GM18511 (cell line): Measurements from ENCODE around the gene NCOA7.
A peak's percentile ranks its signal among the peaks of the same experiment; 100 is the strongest.
"Not testable (repeated sequence)": the region's sequence is repeated elsewhere in the genome, so short reads cannot be mapped to it uniquely, and the experiment has no call there.

Experiments
- ATAC-seq: cut with Tn5 transposase; IDR thresholded peaks from one replicate; pipeline ENCODE4 v1.9.1; 2021; ENCODE audit warnings: mild to moderate bottlenecking, moderate library complexity; ENCODE audit not compliant: unreplicated experiment

NCOA7 gene

DNA sequence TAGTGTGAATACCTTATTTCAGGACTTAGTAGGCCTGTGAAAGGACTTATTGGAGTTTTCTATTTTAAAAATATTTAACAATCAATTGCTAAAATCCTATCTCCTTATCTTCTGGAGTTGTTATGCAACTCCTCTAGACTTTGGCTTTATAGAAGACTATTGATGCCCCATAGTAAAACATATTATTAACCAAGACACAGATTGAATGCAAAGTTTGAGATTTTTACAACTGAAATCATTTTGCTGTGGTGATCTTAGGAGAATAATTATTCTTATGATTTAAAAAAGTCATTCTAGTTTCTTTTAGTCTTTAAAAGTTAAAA lies 36.9 kb upstream of the NCOA7 start:
- no peak for ATAC-seq

DNA sequence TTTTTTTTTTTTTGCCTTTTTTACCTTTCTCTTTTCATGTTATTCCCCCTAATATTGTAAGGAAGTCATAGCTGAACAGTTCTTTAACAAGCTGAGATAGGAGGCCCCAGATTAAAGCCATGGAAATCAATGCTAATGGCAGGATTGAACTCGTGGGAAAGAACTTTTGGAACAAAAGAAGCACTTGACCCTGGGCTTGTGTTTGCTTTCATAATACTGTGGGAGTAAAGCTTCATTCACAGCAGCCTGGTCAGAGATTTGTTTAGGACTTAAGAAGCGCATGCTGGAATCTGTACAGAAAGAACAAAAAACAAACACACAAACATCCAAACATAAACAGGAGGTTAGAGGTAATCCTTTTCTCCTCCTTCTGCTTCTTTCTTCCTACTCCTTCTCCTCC lies 36.2 kb upstream of the NCOA7 start:
- no peak for ATAC-seq

DNA sequence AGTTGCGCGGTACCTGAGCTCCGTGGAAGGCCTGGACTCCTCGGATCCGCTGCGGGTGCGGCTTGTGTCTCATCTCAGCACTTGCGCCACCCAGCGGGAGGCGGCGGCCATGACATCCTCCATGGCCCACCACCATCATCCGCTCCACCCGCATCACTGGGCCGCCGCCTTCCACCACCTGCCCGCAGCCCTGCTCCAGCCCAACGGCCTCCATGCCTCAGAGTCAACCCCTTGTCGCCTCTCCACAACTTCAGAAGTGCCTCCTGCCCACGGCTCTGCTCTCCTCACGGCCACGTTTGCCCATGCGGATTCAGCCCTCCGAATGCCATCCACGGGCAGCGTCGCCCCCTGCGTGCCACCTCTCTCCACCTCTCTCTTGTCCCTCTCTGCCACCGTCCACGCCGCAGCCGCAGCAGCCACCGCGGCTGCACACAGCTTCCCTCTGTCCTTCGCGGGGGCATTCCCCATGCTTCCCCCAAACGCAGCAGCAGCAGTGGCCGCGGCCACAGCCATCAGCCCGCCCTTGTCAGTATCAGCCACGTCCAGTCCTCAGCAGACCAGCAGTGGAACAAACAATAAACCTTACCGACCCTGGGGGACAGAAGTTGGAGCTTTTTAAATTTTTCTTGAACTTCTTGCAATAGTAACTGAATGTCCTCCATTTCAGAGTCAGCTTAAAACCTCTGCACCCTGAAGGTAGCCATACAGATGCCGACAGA lies 31.4 kb upstream of the NCOA7 start:
- ATAC-seq = no peak

DNA sequence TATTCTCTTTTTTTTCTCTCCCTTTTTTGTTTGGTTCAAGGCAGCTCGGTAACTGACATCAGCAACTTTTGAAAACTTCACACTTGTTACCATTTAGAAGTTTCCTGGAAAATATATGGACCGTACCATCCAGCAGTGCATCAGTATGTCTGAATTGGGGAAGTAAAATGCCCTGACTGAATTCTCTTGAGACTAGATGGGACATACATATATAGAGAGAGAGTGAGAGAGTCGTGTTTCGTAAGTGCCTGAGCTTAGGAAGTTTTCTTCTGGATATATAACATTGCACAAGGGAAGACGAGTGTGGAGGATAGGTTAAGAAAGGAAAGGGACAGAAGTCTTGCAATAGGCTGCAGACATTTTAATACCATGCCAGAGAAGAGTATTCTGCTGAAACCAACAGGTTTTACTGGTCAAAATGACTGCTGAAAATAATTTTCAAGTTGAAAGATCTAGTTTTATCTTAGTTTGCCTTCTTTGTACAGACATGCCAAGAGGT lies 30.8 kb upstream of the NCOA7 start:
- no peak for ATAC-seq

DNA sequence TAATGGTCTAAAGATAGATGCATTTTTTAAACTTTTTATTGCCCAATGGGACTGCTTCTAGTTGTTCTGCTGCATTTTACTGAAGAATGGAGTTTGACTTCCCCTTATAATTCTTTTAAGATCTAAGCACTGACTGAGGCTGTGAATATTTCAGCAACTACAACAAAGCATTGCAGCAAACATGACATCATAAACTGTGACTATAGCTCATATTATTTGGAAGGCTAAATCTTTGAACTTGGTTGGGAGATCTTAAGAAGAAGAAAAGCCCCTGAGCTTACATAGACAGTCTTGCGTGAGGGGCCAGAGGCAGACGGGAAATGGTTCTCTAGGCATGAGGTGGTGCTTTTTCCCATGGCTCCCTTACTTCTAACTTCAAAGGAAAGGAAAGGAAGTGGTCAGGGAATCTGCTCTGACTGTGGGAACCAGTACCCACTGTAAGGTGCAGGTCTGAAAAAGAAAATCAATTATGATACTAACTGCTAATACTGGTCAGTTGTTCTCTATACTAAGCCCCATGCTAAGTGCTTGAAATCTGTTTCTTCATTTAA lies 26.6 kb upstream of the NCOA7 start:
- ATAC-seq = no peak

DNA sequence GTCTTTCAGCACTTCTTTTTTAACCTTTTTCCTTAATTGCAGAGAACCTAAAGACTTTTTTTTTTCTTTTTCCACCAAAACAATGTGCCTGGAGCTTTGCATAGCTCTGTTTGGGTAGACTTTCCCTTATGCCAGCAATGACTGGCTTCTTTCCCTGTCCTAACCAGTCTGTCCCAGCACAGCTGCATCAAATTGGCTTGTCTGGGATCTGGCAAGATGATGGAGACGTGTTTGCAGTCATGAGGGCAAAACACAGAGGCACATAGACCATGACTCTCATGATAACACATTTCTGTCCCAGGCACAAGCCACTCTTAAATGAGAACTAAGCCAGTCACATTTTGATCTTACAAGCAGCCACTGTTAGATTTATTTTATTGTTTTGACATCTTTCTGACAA lies 24.8 kb upstream of the NCOA7 start:
- ATAC-seq = no peak

DNA sequence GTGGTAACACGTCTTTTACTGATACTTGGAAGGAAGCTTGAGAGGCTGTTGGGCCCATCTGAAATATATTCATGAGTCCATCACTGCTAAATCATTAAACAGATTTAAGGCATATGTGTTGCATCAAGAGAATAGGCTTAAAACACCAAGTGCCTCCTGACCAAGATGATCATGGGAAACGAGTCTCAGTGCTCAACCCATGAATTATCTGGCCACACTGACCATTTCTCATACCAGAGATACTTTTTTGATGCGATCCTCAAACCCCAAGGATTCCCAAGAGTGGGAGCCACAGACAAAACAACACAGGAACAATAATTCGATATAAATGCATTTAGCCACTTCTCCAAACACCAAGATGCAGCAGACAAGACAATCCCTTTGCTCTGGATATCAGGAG lies 24.1 kb upstream of the NCOA7 start:
- ATAC-seq = no peak

DNA sequence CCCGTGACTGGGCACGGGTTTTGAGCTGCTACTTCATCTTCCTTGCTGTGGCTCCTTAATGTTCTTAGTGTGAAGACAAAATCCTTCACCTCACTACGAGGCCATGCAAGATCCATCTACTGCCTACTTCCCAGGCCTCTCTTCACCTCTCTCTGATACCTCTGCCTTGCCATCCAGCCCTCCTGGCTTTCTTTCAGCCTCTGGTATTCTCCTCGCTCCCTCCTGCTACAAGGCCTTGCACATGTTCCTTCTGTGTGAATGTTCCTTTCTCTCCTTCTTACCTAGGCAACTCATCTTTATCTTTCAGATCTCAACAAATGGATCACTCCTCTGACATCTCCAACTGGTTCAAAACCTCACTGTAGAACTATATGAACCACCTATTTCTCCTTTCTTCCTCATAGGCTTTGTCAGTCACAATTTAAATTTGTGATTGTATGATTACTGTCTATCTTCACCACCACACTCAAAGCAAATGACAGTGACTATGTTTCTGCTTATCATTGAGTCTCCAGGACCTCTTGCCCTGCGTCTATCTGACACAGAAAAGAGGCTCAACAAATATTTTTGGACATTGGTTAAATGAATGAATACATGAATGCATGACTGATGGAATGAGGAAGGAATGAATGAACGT lies 21.5 kb upstream of the NCOA7 start:
- no peak for ATAC-seq

DNA sequence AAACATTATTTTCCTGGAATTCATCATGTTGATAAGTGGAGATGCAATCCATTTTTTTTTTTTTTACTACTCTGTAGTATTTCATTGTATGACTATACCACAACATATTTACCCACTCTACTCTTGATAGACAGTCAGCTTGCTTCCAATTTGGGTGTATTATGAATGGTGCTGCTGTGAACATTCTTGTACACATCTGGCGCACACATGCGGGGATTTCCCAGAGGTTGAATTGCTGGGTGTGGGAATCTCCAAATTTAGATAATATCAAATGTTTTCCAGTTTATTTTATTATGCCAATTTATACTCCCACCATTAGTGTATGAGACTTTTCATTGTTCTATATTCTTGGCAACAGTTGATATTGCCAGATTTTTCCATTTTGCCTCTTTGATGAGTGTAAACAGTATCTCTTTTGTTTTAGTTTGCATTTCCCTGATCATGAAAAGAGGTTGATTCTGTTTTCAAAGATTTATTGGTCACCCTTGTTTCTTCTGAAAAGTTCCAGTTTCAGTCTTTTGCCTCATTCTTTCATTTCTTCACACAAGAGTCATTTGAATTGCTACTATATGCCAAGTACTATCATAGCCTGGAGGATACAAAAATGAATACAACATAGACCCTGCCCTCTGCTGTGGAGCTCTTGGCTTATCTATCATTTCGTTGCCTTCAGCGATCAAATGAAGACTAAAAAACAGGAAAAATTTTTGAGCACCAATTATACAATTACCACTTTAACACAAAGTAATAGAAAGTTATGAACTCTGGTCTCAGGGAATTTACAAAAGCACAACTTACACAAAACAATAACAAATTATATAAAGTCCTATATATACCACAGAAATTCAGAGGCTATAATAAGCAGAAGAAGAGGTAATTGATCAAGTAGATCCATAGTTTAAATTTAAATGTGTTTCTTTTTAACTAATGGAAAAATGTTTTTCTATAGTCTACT lies 17.1 kb upstream of the NCOA7 start:
- no peak for ATAC-seq

DNA sequence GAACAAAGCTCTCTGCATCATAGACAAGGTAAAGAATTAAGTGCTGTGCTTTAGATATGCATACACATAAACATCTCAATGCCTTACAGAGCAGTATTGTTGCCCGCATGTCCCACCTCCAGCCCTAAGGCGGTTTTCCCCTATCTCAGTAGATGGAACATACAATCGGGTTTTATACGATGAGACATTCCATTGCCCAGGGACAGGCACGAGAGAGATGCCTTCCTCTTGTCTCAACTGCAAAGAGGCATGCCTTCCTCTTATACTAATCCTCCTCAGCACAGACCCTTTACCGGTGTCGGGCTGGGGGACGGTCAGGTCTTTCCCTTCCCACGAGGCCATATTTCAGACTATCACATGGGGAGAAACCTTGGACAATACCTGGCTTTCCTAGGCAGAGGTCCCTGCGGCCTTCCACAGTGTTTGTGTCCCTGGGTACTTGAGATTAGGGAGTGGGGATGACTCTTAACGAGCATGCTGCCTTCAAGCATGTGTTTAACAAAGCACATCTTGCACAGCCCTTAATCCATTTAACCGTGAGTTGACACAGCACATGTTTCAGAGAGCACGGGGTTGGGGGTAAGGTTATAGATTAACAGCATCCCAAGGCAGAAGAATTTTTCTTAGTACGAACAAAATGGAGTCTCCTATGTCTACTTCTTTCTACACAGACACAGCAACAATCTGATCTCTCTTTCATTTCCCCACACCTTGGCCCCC lies 14.5 kb upstream of the NCOA7 start:
- not testable (repeated sequence) for ATAC-seq

DNA sequence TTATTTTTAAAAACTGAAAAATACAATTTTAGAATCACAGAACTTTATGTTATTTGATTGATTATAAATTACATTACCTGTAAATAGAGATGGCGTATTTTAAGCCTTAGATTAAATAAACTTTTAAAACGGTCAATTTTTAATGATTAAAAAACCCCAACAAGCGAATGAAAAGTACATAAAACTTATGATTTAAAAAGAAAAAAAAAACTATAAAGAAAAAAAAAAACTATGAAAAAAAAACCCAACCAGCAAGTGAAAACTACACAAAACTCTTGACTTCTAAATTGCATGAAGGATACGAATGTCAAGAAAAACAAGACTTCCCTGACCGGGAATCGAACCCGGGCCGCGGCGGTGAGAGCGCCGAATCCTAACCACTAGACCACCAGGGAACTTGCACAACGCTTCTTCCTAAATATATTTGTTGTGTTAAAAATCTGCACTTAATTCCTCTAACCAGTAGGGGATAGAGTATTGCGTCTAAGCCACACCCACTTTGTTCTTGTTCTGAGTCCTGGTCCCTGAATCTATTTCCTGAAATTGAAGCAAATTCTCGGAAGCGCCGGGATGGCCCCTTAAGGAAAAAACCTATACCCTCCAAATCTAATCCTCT lies 10.7 kb upstream of the NCOA7 start:
- peak; percentile 81 for ATAC-seq

DNA sequence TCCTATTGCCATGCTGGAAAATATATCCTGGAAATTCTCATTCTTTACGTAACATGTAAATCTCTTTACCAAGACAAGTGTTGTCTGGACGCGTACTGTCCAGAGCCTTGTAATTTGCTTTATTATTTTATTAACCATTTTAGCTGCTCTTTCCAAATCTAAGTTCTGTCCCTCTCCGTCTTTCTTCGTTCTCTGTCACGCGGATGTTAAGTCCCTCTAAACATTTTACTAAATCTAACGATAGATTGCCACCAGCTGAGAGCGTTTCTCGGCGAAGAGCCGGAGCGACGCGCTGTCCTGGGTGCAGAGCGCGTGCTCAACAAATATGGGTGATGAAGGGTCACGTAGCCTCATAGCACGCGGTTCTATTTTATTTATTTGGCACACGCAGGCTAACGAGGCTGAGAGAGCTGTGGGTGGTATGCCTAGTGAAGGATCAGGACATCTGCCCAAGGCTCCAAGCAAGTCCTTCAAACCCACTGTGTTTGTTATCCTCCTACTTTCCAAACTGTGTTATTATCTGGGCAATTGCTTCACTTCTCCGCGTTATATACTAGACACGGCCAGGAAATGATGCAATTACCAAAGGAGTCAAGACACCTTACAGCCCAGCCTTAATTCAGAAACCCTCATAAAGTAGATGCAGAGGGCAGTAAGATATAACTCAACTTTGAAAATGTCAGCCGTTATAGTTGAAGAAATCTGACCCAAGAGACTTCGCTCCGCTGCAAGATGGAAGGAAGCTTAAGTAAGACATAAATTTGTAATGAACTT lies 10.0 kb upstream of the NCOA7 start:
- peak; percentile 82 for ATAC-seq

DNA sequence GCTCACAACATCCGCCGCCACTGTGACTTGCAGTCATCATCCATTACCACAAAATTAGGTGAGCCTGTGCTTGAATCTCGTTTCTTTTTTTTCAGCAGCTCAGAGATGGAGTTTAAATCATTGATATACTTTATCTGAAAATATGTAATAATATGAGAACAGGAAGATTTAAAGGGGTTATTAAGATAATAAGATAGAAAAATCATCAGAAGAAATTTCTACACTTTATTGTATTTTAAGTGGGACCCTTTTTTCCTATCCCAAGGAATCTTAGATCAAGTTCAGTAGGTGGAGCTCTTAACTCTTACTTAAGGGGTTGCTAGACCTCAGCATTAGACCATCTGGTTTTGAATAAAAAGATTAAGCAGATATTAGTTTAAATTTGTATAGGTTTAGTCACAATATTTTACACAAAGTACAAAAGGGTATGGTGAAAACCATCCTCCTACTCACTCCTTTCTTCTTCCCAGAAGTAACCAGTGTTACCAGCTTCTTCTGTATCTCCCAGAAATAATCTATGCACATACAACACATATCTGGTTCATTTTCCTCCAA lies 9.4 kb upstream of the NCOA7 start:
- ATAC-seq = peak; percentile 52

DNA sequence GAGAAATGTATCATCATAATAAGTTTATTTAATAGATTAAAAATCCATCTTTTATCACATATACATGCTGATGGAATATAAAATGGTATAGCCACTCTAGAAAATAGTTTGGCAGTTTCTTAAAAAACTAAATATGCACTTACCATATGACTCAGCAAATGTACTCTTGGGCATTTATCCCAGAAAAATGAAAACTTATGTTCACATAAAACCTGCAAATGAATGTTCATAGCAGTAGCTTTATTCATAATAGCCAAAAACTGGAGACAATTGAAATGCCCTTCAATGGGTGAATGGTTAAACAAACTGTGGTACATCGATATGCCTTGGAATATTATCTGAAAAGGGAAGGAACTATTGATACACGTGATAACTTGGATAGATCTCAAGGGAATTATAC lies 6.4 kb upstream of the NCOA7 start:
- ATAC-seq = no peak

DNA sequence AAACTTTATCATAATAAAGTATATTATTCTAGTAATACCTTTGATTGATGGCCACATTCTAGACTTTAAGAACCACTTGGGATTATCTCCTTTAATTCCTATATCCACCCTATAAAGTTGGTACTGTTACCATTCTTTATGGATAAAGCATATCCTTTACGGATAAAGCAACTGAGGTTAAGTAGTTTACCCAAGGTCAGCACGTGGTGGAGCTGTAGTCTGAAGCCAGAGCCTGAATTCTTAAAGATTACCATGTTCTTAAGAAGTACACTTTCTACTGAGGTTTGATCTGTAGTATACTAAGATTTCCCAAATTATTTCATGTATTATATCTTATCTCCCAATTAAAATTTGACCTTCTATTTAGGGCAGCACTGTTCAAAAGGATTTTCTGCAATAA lies 3.0 kb upstream of the NCOA7 start:
- ATAC-seq = no peak

DNA sequence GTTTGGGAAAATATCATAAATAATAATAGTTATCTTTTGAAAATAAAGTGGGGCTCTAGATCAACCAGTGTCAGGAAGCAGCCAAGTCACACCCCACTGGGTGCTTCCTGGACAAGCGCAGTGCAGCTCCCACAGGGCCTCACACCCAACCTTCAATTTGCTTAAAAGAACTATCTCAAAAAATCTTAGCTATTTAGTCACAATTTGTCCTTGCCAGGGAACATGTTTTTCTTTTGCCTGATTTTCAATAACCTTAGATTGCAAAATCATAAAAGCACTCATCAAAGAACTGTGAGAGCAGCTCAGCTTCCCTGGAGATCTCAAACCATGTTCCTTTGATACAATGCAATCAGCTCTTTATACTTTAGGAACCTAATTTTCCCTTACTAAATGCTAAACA lies 1.6 kb upstream of the NCOA7 start:
- ATAC-seq = no peak

DNA sequence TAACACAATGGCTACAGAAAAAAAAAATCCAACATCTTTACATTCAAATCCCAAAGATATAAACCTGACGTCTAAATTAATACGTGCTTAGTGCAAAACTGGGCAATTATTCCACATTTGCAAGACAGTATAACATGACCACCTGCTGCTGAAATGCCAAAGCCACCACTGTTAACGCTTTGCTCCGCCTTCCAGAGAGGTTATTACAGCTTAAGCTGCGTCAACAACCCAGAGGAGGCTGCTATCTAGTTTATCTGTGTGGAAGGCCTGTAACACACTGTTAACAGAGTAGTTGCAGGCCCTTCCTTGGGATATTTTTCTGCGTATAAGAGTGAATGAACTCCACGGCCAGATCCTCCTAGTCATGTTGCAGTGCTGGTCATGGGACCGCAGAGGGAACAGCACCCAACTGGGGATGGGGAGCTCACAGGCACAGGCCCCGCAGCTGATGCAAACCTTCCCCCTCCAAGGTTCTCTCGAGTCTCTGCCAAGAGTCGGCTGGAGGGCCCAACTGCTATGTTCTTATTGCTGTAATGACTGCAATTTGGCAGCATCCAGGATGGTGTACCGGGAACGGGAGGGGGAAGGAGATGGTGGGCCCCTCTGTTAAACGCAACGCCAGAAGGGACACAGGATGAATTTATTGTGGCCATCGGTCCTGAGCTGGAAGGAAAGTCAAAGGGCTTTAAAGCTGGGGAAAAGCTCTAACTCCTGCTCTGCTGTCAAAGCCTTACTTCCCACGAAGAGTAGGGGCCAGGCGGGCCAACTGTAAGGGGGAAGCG lies 993 bp upstream of the NCOA7 start:
- ATAC-seq = peak; percentile 19

DNA sequence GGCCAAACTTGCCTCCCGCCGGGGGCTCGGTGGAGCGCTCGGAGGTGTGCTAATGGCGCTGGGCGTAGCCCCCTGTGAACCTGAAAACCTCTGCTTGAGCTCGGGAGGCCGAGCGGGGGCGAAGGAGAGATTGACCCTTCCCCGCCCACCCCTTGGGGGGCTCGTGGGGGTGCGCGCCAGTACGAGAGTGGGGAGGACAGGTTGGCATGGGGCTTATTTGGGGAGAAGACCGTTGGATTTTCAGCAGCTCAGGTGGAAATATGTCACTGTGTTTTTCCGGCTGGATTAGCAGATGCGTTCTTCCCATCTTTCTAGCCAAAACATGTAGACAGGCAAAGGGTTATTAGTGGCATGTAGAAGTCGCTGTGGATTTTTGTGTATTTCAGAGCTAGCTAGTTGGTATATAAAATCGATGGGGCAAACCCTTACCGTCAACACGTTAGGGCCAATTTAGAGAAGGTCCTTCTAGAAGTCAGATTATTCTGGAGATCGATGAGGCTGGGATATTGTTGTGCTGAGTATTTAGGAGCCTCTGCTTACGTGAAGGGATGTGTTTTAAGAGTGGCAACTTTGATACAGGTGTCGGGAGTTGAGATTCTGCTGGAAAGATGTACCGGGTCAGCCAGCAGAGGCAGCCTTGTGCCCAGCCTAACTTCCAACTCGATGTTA lies 525 bp downstream of the NCOA7 start:
- ATAC-seq = peak; percentile 43
